Adrenal gland (tissue), 5 donors: ENCODE data around the gene ABCG8.

Experiments used
- POLR2A ChIP-seq, 2 donors: fragments of 450-650 bp; IDR thresholded peaks; one replicate each; pipeline ENCODE4 v1.6.1; 2017; ENCODE audit warnings: antibody characterized with exemption in 2 of 2, mild to moderate bottlenecking in 2 of 2, moderate library complexity in 1 of 2
- TF ChIP-seq, protein P1 (sequence below), 6 experiments: fragments of 450-650 bp in 4 of 6; fragments of 200-600 bp in 2 of 6; sonication (generic) in 1 of 6; IDR thresholded peaks; 1 replicate in 5 of 6; 2 replicates in 1 of 6; pipeline versions ENCODE4 v1.5.1 to v1.8.0; 2016 to 2021; ENCODE audit warnings: antibody characterized with exemption in 6 of 6, mild to moderate bottlenecking in 2 of 6, moderate library complexity in 1 of 6
- donor health status: DM: no; HTN: no; CAD: no.

DNA sequence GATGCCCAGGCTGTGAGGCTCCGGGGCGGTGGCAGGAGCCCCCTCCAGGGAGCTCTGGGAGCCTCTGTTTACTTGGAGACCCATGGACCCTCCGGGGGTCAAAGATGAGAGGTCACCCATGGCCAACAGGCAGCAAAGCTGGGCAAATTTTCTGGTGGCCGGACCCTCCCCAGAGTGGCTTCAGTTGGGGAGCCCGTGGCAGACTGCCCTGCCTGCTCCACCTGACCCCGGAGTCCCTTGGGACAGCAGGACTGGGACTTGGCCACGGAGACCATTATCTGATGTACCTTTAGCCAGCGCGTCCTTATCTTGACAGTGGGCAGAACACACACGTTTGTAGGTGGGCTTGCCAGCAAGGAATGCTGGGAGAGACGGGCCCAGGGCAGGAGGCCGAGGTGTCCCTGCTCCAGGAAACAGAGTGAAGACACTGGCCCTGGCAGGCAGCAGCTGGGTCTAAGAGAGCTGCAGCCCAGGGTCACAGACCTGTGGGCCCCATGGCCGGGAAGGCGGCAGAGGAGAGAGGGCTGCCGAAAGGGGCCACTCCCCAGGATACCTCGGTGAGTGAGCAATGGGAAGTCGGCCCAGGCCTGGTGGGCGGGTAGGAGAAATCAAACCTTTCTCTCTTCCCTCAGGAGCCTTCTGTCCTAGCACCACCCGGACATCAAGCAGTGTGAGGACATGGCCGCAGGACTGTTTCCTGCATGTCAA is at the start of gene ABCG8, which contains the start of gene ABCG5:
- TF ChIP-seq, protein P1, sequence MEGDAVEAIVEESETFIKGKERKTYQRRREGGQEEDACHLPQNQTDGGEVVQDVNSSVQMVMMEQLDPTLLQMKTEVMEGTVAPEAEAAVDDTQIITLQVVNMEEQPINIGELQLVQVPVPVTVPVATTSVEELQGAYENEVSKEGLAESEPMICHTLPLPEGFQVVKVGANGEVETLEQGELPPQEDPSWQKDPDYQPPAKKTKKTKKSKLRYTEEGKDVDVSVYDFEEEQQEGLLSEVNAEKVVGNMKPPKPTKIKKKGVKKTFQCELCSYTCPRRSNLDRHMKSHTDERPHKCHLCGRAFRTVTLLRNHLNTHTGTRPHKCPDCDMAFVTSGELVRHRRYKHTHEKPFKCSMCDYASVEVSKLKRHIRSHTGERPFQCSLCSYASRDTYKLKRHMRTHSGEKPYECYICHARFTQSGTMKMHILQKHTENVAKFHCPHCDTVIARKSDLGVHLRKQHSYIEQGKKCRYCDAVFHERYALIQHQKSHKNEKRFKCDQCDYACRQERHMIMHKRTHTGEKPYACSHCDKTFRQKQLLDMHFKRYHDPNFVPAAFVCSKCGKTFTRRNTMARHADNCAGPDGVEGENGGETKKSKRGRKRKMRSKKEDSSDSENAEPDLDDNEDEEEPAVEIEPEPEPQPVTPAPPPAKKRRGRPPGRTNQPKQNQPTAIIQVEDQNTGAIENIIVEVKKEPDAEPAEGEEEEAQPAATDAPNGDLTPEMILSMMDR (IDR thresholded peaks at IDR 0.05) = no peak
- TF ChIP-seq POLR2A (IDR thresholded peaks at IDR 0.05) = no peak
